Measurements from ENCODE around the gene ITPRIP.

Gene ITPRIP

GRCh38 chr10:104325436-104326435 is 12.5 kb downstream of the ITPRIP start:
- no peak for DNase-seq (ENCODE audit: low read depth)

GRCh38 chr10:104324931-104325330 is 13.3 kb downstream of the ITPRIP start:
- no peak for DNase-seq (ENCODE audit: low read depth)

DNA sequence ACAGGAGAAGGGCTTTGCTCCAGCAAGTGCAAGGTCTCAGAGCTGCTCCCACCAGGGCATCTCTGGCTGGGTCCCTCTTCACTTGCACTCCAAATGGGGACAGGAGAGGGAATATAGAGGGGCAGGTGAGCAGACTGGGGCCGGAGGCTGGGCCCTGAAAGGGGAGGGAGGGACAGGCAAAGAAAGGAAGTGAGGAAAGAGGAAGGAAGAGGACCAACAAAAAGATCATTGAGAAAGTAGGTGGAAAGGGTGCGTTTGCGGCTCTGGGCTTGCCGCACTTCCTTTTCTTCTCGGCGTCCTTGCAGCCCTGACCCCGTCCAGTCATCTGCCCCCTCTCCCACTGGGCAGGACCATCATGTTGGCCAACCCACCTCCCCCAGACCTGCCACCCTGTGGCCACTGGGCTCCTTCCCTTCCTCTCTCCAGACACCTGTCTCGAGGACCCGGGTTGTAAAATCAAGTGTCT is 14.0 kb downstream of the ITPRIP start:
- DNase-seq (ENCODE audit: low read depth) = no peak

DNA sequence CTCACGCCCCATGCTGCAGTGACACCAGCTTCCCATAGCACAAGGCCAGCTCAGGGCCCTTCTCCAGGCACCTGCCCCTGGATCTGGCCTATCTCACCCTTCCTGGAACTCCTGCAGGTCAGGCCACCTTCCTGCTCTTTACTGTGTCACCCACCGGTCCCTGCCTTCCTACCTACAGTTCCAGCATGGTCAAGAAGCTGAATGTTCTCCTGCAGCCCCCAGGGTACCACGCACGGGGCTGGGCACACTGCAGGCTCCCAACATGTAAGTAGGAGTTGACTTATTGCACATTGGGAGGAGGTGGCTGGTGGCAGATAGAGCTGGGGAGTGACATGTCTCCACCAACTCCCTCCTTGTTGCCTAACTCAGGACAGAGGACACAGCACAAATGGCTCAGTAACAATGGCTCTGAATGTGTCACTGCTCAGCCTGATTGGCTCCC is 14.5 kb downstream of the ITPRIP start:
- DNase-seq (ENCODE audit: low read depth) = no peak

DNA sequence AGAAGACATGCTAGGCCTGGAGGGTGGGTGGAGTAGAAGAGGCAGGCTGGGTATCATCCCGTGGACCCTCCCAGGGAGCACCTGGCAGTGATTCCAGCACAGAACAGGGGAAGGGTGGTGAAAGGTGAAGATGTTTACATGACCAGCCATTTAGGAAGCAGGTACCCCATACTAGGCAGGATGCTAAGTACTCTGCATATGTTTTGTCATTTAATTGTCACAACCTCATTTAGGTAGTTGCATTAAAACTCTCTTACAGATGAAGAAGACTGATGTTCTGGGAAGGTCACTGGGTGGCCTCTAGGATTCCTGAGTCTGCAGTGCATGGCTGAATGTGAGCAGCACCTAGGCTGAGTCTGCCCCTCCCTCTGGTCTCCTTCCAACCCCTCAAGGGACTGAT is 15.2 kb downstream of the ITPRIP start:
- no peak for DNase-seq (ENCODE audit: low read depth)

DNA sequence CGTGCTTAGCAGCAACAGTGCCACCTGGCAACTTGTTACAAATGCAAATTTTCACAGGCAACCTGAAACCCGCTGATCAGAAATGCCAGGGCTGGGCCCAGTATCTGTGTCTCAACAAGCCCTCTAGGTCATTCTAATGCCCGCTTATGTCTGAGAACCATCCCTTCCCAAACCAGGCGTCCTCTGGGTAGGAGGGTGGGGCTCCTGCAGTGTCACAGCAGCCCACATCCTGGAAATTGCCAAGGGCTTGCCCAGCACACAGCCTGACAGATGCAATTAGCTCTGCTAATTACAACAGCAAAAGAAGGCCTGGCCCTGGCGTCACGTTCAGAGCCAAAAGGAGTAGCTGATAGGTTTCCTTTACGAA is 15.9 kb downstream of the ITPRIP start:
- DNase-seq (ENCODE audit: low read depth) = no peak

GRCh38 chr10:104321725-104322415 is 16.4 kb downstream of the ITPRIP start:
- DNase-seq (ENCODE audit: low read depth) = no peak

GRCh38 chr10:104321226-104321625 is 17.0 kb downstream of the ITPRIP start:
- no peak for DNase-seq (ENCODE audit: low read depth)

- no peak for DNase-seq (ENCODE audit: low read depth)
Measured at GRCh38 chr10:104318810-104319741, 19.2 kb downstream of the ITPRIP start.

- DNase-seq (ENCODE audit: low read depth) = no peak
Measured at GRCh38 chr10:104318326-104318725, 19.9 kb downstream of the ITPRIP start.

GRCh38 chr10:104317726-104318299 is 20.5 kb downstream of the ITPRIP start:
- DNase-seq (ENCODE audit: low read depth) = no peak

DNA sequence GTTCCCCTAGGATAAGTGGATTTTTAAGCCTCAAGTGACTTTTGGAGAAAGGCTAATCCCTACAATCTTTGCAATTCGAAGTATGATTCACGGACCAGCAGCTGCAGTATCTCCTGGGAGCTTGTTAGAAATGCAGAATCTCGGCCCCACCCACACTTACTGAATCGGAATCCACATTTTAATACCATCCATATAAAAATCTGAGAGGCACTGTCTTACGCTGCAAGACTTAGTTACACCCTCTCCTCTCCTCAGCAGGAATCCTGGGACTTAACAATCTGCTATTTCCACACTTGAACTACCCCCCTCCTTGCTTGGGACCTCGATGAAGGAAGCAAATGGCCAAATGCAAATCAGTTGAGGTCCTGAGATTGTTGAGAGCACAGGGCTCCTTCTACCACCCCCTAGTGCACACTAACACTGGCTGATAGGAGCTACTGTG is 21.0 kb downstream of the ITPRIP start:
- DNase-seq (ENCODE audit: low read depth) = peak; percentile 84

DNA sequence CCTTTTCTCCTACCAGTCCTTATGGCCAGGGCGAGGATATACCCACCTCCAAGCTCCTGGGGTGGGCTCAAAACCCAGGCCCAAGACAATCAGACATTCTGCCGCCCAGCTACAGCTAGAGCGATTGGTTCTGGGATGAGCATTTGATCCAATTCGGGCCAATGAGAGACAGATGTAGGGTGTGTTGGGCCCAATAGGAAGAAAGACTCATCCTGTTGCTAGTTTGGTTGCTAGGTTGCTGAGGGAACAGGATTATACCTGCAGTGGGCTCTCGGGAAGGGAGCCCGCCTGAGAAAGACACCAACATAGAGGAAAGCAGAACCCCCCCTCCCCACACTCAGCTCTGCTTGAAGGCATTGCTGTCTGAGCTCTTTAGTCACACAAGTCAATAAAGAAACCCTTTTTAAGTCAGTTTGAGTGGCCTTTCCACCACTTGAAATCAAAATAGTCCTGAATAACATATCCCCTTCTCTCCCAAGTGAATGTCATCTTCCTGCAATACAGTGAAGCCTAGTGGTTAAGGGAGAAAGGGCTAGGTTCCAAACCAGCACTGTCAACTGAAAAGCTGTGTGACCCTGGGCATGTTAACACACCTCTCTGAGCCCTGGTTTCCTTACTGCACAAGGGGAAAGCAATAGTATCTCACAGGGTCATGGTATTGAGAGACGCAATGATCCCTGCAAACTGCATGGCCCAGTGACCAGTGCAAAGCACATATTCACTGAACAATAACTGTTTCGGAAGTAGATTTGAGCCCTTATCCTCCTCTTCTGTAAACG is 21.8 kb downstream of the ITPRIP start:
- DNase-seq (ENCODE audit: low read depth) = no peak

DNA sequence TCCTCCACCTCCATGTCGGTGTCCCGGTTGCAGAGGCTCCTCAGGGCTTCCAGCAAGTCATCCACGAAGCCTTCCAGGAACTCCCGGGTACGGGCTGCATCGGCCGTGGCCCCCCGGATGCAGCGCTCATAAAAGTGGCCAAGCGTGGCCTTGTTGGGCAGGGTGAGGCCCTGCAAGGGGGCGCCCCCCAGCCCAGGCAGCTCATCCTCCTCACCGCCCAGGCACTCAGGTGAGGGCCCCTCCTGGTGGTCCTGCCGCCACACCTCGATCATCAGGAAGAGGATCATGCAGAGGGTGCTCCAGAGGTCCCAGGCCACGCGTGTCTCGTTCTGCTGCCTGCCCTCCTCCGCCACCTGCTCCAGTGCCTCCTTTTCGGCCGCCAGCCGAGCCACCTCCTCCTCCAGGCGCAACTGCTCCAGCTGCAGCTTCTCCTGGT is 22.8 kb downstream of the ITPRIP start:
- DNase-seq (ENCODE audit: low read depth) = no peak

- no peak for DNase-seq (ENCODE audit: low read depth)
Measured at GRCh38 chr10:104314591-104315485, 23.4 kb downstream of the ITPRIP start.

- no peak for DNase-seq (ENCODE audit: low read depth)
Measured at GRCh38 chr10:104311184-104311720, 27.0 kb downstream of the ITPRIP start.

- peak; percentile 96 for DNase-seq (ENCODE audit: low read depth)
Measured at GRCh38 chr10:104309980-104310978, 28.0 kb downstream of the ITPRIP start.

GRCh38 chr10:104308439-104308903 is 29.8 kb downstream of the ITPRIP start:
- no peak for DNase-seq (ENCODE audit: low read depth)

All from EH (cell line).